Activated effector memory CD4-positive, alpha-beta T cell treated with anti-CD3 and anti-CD28 coated beads, Interleukin-2, amount 50 U/mL, for 16 hours (primary cell): Measurements from ENCODE around the gene COL4A6.
"Not testable (repeated sequence)": the region's sequence is repeated elsewhere in the genome, so short reads cannot be mapped to it uniquely, and the experiment has no call there.

Experiments
- DNase-seq: peaks from one replicate; pipeline ENCODE4 v3.0.0-alpha.2; 2020

COL4A6 gene

DNA sequence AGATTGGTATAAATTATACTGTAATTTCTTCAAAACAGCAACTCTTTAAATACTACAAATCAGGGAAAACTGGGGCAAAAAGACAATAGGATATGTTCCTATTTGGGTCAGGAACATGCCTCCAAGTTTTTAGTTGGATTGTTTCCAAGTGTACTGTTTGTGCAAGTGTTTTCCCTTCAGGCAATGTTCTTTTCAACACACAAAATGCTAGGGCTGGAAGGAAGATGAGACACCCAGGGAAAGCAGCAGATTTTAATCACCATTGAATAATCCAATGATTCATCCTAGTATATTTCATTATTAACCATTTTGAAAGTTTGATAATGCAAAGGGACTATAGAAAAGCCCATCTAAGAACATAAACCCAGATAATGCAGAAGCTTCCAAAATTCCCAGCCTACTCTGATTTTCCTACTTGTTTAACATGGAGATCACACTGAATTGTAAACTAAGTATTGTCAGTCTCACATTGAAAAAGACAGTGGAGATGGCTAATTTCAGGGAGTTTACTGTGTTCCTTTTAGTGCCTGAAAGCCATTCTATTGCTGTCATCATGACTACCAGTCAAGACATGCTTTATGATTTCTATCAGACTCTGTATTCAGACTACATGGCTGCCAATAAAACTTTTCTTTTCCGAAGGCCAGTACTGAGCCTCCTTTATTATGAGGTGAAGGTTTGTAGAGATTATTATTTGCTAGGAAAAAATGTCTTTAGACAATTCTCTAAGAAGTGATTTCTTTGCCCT, 38.6 kb downstream of the COL4A6 start:
- DNase-seq, result no peak

DNA sequence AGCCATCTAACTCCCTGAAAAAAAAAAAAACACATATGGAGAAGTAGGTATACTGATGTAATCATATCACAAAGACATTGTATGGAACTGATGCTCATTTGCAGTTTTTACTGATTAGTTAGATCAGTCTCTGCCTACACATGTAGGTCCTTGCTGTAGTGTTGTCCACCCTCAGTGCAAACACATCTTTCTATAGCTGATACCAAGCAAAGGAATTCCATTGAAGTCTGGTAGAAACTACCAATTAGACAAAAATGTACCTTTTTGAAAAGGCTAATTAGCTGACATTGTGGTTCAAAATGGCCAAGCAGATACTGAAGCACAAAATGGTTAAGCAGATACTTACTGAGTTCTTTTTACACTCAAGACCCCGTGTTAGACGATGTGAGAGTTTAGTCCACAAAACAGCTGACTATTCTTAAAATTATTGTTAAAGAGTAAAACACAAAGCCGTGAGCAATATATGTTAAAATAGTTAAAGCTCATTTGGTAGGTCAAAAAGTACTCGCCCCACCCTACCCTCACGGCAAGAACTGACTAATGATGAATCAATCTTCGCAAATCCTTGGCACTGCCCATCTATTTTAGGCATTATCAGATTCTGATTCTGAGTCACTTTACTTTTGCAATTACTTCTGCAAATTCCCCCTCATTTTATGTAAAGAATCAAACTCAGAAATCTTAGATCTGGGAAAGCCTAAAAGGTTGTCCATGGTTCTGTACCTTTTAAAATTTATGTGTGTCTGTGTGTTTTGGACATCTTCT, 40.4 kb downstream of the COL4A6 start:
- no peak for DNase-seq

DNA sequence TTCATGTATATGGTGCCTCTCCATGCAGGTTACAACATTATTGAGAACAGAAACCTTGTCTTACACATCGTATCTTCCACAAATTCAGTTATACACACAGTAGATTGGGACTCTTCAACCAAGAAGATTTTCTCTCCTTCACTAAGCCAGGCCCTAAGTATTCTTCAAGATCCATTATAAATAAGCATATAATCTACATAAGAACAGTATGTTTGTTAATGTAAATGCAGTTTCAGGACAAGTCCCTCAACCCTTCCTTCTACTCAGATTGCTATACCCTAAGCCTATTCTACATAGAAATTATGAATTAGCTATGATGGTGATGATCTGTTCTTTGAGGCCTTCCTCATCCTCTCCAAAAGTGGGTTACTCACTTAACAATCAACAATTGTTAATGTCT, 41.2 kb downstream of the COL4A6 start:
- no peak for DNase-seq

DNA sequence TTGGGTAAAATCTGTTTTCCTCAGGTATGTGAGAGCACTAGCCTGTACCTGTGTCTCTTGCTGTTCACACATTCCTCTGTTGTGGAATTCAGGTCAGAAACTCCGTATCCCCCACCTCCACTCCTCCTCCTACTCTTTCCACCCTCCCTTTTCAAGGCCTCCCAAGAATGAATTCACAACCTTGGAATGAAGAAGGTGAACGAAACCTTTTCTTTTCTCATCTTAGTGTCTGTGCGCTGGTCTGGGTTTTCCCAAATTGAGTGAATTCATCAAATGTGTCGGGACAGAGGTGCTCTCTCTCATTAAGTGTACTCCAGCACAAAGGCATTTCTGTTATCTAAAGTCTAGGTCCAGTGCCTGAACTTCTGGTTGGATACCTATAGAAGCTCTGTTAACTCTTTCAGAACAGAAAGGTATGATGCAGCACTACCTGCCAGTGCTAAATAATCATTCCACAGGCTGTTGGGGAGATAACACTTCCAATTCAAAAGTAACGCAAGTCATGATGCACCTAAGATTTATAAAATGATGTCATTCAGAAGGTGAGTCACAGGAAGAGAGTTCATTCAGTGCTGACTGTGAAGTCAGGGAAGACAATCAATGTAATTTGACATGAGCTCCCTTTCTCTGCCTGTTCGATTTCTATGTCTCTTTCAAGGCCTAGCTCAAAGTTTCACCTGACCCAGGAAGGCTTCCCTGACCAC, 41.9 kb downstream of the COL4A6 start:
- no peak for DNase-seq

DNA sequence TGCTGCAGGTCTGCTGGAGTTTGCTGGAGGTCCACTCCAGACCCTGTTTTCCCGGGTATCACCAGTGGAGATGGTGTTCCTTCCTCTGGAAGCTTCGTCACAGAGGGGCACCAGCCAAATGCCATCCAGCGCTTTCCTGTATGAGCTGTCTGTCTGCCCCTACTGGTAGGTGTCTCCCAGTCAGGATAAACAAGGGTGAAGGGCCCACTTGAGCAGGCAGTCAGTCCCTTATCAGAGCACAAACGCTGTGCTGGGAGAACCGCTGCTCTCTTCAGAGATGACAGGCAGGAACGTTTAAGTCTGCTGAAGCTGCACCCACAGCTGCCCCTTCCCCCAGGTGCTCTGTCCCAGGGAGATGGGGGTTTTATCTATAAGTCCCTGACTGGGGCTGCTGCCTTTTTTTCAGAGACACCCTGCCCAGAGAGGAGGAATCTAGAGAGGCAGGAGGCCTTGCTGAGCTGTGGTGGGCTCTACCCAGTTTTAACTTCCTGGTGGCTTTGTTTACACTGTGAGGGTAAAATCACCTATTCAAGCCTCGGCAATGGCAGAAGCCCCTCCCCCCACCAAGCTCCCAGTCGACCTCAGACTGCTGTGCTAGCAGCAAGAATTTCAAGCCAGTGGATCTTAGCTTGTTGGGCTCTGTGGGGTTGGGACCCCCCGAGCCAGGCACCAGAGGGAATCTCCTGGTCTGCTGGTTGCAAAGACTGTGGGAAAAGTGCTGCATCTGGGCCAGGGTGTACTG, 47.1 kb downstream of the COL4A6 start:
- DNase-seq, result not testable (repeated sequence)

DNA sequence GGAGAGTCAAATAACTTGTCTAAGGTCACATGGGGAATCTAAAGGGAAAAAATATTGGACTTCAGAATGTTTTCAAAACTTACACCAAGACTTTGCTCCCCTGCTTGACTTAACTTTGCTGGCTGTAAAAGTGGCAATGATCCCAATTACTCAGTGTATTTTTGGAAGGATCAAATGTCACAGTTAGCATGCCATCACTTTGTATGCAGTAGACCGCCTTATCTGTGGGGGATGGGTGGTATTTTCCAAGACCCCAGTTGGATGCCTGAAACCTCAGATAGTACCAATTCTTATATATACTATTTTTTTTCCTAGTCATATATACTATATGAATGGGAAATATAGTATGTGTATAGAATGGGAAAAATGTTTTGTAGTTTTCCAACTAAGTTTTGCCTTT, 53.4 kb downstream of the COL4A6 start:
- DNase-seq, result no peak

DNA sequence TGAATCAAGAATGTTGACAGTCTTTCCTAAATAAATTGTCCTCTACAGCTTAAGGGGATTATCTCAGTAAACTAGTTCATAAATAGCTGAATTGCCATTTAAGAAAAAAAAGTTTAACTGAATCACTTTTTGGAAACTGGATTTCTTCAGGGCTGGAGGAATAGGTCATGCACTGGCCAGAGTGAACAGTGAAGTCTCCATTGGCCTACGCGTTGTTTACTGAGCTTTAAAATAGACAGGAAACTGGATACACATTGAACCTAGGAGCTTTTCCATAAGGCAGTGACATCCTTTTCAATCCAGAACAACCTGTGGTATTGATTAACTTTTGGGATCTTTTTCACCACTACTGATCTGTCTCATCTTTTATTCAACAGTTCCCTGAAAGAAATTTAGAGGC, 58.0 kb downstream of the COL4A6 start:
- no peak for DNase-seq

DNA sequence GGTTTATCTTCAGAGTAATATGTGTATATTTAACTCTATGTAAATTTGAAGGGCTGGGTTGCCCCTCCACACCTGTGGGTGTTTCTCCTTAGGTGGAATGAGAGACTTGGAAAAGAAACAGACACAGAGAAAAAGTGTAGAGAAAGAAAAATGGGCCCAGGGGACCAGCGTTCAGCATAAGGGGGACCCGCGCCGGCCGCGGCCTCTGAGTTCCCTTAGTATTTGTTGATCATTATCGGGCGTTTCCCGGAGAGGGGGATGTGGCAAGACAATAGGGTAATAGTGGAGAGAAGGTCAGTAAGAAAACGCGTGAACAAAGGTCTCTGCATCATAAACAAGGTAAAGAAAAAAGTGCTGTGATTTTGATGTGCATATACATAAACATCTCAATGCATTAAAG, 61.4 kb downstream of the COL4A6 start:
- not testable (repeated sequence) for DNase-seq

DNA sequence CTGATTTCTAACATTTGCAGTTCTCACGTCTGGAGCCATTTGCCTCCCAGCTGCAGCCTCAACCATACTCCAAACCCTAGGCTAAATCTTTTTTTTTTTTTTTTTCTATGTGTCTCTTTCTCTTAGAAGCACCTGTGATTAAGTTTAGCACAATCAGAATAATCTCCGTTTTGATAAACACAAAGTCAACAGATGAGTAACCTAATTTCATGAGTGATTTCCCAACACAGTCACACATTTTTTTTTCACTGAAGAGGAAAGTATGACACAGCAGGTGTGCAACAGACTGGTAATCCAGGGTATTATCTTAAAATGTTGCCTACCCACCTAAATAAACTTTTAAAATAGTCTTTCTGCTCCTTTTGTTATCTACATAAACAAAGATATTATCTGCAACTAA, 62.6 kb downstream of the COL4A6 start:
- DNase-seq, result not testable (repeated sequence)

DNA sequence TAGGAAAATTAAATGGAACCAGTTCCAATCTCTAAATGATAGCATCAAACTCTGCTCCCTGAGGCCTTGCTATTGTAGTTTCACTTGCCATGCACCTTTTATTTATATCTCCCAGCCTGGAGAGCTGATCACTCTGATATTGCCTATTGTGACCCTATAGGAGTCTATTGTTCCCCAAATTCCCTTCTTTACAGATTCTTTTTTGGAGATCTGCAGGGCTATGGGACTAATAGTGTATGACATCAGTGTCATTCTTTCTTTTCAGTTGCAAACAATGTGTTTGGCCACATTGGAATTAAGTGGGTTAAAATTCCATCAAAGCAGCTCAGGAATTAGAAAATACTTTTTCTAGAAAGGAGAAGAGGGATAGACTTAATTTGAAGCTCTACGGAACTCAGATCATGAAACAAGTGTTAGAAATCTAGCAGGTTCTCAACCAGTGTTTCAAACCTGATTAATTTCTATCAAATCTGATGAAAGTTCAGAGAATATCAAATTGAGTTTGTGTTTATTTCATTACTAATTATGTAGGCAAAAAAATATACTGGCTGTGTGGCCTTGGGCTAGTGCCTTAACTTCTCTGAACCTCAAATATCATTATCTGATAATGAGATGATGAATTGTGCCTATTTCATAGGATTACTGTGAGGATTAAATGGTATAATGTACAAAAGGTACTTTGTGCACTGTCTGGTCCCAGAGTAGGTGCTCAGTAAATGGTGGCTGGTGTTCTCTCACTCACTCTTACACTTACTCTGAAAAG, 71.4 kb downstream of the COL4A6 start:
- DNase-seq, result no peak

DNA sequence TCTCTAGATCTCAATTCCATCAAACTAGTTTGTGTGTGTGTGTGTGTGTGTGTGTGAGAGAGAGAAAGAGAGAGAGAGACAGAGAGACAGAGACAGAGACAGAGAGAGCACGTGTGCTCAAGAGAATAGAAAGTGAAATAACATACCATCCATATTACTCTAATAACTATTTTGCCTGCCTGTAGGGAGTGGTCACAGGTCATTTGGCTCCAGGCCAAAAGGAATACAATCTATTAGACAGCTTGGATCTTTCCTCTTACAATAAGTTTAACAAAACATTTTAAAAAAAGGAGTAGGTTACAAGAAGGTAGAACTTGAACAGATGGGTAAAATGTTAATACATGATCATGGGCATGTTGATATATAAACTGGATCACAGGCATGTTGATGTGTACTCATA, 76.2 kb downstream of the COL4A6 start:
- DNase-seq, result no peak

DNA sequence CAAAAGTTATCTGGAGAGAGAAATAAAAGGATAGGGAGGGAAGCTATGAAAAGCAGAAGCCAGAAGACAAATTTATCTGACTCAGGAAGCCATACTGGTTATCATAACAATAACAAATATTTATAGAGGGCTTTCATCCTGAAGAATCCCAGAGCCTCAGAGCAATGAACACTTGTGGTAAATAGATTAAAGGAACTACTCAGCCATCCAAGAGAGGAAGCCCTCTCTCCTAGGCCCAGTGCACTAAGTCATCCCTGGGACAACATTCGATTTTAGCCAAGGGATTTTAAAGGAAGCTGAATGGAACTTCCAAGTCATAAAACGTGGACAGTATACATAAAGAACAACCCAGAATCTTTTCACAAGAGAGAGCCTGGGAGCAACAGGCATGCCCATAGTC, 76.9 kb downstream of the COL4A6 start:
- DNase-seq, result no peak

DNA sequence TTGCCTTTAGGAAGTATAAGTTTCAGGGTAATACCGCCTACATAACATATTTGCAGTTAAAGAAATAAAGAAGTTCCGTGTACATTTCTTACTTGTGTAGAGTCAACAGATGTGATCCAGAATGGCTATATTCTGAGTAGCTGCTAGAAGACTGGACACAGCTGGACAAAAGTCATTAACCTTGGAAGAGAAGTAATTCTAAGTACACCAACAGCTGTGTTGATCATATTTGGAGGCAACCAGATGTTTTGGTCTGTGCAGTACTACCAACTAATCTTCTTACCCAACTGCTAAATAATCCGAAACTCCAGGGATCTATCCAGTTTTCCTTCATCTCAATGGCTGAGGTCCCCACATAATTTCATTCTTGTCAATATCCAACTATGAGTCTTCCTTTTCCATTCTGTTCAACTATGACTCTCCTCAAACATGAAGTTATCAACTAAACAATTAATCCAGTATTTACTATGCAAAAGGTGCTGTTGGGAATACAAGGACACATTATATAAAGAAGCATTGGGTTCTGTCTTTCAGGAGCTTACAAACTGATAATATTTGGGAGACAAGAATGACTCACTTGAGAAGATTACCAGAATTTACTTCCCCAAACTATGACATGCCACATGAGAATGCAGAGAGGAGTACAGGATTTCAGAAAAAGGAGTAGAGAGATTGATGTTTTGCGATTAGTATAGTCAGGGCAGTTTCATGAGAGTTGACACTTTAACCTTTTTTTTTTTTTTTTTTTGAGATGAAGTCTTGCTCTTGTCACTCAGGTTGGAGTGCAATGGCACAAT, 78.2 kb downstream of the COL4A6 start:
- DNase-seq, result no peak

DNA sequence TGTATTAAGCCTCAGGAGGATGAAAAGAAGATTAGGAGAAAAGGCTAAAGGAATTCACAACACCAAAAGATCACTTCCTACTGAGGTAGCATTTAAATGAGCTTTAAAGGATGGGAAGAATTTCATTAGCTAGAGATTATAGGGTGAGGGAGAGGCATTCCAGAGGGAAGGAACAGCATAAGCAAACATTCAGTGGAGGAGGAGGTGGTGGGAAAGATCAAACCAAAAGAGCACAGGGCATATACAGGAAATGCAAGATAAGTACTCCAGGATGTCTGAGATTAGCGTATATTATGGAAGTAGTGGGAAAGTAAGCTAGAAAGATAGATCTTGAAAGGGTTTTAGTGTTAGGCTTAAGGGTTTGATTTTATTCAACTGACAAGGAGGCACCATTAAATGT, 84.8 kb downstream of the COL4A6 start:
- DNase-seq, result no peak

DNA sequence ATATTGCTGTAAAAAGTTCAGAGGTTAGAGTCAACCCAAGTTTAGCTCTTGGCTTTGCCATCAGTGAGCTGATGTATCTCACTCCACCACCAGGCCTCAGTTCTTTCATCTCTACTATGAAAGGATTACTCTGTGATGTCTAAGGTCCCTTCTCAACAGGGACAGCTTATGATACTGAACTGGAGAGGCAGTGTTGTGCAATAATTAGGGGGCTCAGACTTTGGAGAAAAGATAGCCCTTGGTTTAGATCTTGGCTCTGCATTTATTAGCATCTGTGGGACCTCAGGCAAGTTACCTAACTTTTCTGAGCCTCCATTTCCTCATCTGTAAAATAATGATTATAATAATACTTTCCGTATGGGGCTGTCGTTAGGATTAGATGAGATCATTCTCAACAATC, 89.0 kb downstream of the COL4A6 start:
- no peak for DNase-seq

DNA sequence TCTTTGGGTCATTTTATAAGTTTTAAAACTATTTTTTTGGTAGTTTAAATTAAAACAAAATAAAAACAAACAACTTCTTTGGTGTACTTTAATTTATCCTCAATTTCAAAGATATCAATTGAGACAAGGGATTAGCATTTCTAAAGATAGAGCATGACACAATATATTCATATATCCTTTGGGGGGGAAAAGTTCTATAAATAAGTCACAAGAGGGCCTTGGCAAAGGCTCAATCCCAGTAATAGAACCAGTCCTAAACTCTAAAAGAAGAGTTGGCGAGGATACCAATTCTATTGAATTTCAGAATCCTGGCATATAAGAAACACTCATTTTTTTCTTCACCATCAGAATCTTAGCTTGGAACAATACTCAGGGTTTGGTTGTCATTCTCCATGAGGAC, 89.7 kb downstream of the COL4A6 start:
- DNase-seq, result no peak

DNA sequence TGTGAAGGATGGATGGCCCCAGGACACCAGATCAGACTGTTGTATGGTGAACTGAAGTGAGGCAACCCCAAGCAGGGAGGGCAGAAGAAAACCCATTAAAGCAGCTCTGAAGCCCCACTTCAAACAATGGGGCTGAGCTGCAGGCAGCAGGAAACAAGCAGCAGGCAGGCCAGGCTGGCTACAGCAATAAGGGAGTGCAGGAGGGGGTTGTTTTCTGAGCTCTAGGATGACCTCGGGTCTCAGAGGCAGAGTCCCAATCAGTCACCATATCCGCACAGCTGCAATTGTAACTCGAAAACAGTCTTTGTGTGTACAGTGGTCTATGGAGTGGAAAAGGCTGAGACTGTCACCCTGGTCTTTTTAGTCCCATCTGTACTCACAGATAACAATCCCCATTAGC, 90.4 kb downstream of the COL4A6 start:
- no peak for DNase-seq

DNA sequence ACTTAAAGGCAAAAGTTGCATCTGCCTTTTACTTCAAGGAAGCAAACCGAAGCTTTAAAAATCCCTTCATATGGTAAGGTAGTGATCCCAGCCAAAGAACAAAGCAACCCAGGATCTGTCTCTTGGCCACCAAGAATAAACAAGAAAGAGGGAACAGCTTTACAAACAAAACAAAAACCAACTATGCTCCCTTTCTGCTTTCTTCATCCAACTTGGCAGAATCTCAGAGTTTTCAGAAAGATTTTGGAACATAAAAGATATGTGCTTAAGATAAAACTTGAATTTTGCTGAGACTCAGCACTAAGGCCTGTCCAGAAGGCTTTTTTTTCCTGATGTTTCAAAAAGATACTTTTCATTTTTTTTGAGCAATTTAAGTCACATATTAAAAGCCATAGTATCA, 94.0 kb downstream of the COL4A6 start:
- DNase-seq, result no peak

DNA sequence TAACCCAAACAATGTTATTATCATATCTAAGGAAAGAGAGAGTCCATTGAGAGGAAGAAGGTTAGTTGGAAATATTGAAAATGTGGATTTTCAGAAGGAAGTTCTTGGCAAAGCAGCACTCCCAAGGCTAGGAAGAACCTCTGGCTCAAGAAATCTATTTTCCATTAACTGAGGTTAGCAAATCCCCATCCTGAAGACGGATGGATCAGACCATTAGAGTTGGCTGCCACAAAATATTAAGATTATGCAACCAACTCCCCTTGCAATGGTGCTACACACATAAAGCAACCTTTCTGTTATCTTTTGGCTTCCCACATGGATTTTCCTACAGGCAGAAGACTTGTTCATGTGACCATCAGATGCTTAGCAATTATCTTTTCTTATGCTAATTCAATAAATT, 96.3 kb downstream of the COL4A6 start:
- DNase-seq, result no peak

DNA sequence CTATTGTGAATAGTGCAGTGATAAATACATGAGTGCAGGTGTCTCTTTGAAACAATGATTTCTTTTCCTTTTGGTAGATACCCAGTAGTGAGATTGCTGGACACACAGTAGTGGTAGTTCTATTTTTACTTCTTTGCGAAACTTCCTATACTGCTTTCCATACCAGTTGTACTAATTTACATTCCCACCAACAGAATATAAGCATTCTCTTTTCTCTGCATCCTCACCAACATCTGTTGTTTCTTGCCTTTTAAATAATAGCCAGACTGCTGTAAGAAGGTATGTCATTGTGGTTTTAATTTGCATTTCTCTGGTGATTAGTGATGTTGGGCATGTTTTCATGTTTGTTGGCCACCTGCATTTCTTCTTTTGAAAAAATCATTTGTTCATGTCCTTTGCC, 105.9 kb downstream of the COL4A6 start:
- no peak for DNase-seq

DNA sequence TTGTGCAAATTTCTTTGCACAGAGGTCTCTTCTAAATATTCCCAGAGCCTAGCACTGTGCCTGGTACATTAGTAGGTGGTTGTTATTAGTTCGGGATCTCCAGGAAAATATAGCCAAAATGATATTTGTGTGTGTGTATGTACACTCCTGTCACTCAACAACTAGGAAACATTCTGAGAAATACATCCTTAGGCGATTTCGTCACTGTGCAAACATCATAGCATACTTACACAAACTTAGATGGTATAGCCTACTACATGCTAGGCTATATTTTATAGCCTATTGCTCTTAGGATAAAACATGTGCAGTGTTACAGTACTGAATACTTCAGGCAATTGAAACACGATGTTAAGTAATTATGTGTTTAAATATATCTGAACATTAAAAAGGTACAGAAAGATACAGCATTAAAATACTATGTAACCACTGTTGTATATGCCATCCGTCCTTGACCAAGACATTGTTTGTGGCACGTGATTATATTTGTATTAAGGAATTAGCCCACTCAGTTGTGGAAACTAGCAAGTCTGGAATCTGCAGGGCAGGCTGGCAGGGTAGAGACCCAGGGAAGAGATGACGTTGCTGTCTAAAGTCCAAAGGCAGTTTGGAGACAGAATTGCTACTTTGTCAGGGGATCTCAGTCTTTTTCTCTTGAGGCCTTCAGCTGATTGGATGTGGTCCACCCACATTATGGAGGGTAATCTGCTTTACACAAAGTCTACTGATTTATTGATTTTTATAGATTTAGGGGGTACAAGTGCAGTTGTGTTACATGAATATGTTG, 106.9 kb downstream of the COL4A6 start:
- no peak for DNase-seq
